HG03060 (cell line): ENCODE data around the gene PRSS2.

ENCODE experiments used
- ATAC-seq: cut with Tn5 transposase; IDR thresholded peaks from one replicate; pipeline ENCODE4 v1.9.1; 2021; ENCODE audit warnings: low read depth, moderate number of reproducible peaks; ENCODE audit not compliant: unreplicated experiment

PRSS2 gene

DNA sequence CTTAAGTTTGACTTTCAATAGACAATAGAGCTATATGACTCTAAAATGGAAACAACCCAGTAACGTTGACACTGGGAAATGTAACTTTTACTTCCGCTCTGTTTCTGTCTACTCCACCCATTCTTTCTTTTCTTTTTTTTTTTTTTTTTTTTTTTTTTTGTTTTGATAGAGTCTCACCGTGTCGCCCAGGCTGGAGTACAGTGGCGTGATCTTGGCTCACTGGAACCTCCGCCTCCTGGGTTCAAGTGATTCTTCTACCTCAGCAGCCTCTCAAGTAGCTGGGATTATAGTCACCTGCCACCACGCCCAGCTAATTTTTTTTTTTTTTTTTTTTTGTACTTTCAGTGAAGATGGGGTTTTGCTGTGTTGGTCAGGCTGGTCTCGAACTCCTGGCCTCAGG lies 13.9 kb downstream of the PRSS2 start:
- no peak for ATAC-seq

DNA sequence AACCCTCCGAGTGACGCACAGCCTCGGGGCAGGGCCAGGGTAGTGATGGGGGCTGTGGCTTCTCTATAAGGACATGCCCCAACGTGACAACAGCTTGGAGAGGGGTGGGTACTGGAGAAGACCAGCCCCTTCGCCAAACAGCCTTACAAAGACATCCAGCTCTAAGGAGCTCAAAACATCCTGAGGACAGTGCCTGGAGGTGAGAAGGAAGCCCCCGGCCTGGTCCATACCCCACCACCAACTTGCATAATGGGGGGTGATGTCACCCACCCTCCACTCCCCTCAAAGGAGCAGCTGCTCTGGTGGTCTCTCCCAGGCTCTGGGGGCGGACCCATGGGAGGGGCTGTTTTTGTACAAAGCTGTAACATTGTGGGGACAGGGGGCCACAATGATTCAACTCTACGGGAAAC lies 15.1 kb downstream of the PRSS2 start:
- no peak for ATAC-seq

DNA sequence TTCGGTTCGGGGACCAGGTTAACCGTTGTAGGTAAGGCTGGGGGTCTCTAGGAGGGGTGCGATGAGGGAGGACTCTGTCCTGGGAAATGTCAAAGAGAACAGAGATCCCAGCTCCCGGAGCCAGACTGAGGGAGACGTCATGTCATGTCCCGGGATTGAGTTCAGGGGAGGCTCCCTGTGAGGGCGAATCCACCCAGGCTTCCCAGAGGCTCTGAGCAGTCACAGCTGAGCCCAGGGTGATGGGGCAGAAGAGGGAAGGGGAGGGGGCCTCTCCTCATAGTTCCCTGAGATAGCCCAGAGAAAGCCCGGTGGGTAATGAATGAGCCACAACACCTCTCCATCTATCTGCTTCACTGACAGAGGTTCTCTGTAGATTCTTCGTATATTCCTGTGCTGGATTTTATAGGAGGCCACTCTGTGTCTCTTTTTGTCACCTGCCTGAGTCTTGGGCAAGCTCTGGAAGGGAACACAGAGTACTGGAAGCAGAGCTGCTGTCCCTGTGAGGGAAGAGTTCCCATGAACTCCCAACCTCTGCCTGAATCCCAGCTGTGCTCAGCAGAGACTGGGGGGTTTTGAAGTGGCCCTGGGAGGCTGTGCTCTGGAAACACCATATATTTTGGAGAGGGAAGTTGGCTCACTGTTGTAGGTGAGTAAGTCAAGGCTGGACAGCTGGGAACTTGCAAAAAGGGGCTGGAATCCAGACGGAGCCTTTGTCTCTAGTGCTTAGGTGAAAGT lies 16.4 kb downstream of the PRSS2 start:
- no peak for ATAC-seq

DNA sequence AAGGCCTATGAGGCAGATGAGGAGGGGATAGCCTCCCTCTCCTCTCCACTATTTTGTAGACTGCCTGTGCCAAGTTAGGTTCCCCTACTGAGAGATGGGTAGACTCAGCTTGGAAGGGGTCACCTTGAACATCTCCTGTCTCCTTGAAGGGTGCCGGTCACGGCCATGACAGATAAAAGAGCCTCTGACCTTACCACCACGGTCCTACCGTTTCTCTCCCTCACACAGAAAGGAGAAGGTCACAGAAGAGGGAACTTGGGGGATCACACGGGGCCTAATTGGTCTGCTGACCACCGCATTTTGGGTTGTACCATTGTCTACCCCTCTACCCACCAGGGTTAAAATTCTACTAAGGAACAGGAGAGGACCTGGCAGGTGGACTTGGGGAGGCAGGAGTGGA lies 17.0 kb downstream of the PRSS2 start:
- ATAC-seq = no peak

DNA sequence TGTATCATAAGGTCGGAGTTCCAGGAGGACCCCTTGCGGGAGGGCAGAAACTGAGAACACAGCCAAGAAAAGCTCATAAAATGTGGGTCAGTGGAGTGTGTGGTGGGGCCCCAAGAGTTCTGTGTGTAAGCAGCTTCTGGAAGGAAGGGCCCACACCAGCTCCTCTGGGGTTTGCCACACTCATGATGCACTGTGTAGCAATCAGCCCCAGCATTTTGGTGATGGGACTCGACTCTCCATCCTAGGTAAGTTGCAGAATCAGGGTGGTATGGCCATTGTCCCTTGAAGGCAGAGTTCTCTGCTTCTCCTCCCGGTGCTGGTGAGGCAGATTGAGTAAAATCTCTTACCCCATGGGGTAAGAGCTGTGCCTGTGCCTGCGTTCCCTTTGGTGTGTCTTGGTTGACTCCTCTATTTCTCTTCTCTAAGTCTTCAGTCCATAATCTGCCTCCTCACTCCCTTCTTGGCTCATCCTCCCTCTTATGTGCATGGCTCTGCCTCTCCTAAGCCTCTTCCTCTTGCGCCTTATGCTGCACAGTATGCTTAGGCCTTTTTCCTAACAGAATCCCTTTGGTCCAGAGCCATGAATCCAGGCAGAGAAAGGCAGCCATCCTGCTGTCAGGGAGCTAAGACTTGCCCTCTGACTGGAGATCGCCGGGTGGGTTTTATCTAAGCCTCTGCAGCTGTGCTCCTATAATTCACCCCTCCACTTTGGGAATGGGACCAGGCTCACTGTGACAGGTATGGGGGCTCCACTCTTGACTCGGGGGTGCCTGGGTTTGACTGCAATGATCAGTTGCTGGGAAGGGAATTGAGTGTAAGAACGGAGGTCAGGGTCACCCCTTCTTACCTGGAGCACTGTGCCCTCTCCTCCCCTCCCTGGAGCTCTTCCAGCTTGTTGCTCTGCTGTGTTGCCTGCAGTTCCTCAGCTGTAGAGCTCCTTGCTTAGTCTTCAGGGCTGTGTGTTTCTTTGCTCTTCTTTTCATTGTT lies 17.8 kb downstream of the PRSS2 start:
- ATAC-seq = no peak

DNA sequence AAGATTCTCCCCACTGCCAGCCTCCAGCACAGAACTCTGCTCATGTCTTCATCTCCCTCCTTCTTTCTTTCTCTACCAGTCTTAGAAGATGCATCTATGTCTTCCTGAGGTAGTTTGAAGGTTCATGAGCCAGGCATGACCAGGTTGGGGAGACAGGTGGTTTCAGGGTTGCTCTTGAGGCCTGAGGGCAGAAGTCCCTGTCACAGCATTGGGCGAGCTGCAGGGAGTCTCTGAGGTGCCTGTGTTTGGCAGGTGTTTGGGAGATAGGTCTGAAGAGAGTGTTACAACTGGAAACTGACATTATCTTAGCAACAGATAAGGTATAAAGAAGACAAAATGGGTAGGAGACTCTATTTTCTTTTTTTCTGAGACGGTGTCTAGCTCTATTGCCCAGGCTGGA lies 18.7 kb downstream of the PRSS2 start:
- no peak for ATAC-seq

DNA sequence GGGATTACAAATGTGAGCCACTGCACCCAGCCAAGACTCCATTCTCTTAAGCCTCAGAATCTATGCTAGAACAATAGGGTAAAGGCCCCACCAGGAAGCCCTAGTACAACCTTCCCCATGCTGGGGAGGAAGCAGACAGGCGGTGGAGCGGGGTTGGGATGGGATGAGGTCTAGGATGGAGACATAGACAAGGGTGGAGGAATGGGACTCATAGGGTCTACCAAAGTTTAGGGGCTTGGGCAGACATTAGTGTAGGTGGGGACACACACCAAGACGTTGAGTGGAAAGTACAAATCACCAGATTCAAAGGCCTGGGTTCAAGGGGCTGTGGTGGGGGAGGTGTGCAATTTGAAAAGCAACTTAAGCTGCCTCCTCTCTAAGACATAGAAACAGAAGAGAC lies 19.3 kb downstream of the PRSS2 start:
- no peak for ATAC-seq

DNA sequence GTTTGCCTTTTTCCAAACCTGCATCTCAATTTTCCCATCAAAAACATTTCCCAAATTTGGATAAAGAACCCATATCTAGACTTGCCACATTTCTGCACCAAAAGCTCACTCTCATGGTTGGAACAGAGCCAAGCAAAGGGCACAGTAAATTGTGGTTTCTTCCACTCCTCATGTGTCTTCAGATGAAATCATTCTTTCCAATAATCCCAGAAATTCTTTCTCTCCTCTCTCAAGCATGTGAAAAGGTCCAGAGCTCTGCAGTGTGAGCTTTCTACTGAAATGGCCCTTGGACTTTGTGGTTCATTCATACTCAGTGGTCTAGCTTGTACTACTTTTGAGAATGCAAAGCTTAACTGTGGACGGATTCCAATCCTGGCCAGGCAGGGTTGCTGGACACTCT lies 19.8 kb downstream of the PRSS2 start:
- ATAC-seq = no peak

DNA sequence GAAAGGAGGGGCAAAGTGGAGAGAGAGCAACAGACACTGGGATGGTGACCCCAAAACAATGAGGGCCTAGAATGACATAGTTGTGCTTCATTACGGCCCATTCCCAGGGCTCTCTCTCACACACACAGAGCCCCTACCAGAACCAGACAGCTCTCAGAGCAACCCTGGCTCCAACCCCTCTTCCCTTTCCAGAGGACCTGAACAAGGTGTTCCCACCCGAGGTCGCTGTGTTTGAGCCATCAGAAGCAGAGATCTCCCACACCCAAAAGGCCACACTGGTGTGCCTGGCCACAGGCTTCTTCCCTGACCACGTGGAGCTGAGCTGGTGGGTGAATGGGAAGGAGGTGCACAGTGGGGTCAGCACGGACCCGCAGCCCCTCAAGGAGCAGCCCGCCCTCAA lies 20.7 kb downstream of the PRSS2 start:
- ATAC-seq = no peak

DNA sequence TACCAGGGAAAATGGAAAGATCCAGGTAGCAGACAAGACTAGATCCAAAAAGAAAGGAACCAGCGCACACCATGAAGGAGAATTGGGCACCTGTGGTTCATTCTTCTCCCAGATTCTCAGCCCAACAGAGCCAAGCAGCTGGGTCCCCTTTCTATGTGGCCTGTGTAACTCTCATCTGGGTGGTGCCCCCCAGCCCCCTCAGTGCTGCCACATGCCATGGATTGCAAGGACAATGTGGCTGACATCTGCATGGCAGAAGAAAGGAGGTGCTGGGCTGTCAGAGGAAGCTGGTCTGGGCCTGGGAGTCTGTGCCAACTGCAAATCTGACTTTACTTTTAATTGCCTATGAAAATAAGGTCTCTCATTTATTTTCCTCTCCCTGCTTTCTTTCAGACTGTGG lies 21.4 kb downstream of the PRSS2 start:
- no peak for ATAC-seq

DNA sequence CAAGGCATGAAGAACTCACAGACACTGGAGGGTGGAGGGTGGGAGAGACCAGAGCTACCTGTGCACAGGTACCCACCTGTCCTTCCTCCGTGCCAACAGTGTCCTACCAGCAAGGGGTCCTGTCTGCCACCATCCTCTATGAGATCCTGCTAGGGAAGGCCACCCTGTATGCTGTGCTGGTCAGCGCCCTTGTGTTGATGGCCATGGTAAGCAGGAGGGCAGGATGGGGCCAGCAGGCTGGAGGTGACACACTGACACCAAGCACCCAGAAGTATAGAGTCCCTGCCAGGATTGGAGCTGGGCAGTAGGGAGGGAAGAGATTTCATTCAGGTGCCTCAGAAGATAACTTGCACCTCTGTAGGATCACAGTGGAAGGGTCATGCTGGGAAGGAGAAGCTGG lies 21.8 kb downstream of the PRSS2 start:
- no peak for ATAC-seq

DNA sequence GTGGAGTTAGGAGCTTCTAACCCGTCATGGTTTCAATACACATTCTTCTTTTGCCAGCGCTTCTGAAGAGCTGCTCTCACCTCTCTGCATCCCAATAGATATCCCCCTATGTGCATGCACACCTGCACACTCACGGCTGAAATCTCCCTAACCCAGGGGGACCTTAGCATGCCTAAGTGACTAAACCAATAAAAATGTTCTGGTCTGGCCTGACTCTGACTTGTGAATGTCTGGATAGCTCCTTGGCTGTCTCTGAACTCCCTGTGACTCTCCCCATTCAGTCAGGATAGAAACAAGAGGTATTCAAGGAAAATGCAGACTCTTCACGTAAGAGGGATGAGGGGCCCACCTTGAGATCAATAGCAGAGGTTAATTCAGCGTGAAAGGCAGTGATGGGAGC lies 22.4 kb downstream of the PRSS2 start:
- no peak for ATAC-seq

DNA sequence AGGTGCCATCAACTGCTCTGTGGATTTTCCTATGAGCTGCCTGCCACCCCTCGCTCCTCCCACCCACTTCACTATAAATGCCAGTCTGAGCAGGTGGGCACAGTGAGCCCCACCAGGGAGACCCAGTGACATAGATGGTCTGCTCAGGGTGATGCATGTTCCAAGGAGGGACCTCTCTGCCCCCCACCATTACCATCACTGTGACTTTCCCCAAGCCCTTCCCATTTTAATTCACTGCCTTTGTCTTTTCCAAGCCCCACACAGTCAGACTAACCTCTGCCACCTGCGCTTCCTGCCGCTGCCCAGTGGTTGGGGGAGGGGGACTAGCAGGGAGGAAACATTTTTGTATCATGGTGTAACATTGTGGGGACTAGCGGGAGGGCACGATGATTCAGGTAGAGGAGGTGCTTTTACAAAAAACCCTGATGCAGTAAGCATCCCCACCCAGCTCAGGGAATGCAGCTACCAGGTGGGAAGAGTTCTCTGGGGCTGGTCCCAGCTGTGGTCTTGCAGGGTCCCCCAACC lies 24.6 kb downstream of the PRSS2 start:
- ATAC-seq = no peak

DNA sequence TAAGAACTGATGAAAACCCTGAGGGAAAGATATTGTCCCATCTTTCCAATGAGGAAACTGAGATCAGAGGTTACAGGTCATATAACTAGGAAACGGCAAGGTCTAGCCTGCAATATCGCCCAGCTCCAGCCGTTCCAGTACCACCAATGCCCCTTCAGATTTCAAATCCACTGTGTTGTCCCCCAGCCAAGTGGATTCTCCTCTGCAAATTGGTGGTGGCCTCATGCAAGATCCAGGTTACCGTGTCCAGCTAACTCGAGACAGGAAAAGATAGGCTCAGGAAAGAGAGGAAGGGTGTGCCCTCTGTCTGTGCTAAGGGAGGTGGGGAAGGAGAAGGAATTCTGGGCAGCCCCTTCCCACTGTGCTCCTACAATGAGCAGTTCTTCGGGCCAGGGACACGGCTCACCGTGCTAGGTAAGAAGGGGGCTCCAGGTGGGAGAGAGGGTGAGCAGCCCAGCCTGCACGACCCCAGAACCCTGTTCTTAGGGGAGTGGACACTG lies 25.3 kb downstream of the PRSS2 start:
- no peak for ATAC-seq

DNA sequence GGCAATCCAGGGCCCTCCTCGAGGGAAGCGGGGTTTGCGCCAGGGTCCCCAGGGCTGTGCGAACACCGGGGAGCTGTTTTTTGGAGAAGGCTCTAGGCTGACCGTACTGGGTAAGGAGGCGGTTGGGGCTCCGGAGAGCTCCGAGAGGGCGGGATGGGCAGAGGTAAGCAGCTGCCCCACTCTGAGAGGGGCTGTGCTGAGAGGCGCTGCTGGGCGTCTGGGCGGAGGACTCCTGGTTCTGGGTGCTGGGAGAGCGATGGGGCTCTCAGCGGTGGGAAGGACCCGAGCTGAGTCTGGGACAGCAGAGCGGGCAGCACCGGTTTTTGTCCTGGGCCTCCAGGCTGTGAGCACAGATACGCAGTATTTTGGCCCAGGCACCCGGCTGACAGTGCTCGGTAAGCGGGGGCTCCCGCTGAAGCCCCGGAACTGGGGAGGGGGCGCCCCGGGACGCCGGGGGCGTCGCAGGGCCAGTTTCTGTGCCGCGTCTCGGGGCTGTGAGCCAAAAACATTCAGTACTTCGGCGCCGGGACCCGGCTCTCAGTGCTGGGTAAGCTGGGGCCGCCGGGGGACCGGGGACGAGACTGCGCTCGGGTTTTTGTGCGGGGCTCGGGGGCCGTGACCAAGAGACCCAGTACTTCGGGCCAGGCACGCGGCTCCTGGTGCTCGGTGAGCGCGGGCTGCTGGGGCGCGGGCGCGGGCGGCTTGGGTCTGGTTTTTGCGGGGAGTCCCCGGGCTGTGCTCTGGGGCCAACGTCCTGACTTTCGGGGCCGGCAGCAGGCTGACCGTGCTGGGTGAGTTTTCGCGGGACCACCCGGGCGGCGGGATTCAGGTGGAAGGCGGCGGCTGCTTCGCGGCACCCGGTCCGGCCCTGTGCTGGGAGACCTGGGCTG lies 26.0 kb downstream of the PRSS2 start:
- no peak for ATAC-seq

DNA sequence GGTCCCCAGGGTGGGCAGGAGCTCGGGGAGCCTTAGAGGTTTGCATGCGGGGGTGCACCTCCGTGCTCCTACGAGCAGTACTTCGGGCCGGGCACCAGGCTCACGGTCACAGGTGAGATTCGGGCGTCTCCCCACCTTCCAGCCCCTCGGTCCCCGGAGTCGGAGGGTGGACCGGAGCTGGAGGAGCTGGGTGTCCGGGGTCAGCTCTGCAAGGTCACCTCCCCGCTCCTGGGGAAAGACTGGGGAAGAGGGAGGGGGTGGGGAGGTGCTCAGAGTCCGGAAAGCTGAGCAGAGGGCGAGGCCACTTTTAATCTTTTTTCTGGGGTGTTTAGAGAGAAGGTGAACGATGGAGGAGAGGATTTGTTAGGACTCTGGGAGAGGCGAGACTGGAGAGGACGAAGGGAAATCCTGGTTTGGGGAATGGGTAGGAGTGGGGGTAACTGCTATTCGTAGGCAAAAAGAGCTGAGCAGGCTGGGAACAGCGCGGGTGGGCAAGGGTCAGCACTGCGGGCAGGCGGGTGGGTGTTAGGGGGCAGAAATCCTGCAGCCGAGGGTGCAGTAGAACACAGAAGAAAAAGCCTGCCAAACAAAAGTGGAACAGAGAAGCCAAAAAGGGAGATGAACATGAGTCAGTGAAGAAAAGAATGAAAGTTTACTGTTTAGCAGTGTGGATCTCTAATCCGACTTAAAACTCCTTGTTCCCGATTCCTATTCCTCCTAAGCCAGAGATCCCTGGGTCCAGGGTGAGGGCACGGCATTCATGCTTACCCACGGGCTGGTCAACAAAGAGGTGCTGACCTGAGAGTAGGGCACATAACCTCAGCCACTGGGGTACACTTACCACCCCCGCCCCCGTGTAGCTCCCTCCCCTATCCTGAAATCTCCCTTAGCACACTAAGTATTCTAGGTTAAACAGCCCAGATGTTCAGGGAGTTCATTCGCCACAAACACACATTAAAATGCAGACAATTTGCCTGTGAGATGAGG lies 26.9 kb downstream of the PRSS2 start:
- ATAC-seq = no peak

DNA sequence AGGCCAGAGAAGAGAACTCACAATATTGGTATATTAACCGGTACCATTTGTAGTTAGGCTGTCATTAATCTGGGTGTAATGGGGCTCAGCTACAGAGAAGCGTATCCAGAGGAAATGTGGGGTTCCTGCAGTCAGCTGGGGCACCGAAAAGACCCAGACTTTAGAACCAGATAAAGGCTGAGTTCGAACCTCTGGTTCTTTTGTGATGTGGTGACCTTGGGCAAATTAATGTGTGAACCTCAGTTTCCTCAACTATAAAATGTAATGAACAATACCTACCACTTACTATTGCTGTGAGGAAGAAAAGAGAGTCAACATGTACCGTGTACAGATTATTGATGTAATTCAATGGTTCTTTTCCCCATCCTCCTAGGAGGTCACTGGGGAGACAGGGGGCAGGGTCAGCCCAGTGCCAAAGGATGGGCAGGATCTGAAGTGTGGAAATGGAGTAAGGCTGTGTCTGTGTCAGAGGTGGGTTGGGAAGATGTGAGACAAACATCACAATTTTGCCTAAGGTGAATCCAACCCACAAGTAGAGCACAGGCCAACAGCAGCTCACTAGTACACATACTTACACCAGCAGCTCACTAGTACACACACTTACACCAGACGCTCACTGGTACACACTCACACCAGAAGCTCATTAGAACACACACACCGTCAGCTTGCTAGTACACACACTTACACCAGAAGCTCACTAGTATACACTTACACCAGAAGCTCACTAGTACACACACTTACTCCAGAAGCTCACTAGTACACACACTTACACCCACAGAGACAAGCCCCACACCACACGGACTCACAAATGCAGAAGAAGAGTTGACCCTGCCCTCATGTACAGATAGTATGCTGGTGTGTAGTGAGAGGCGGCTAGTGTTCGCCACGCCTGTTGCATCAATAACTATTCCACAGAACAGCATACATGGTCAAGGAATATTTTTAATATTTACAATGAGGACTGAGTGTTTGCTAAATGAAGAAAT lies 28.0 kb downstream of the PRSS2 start:
- no peak for ATAC-seq

DNA sequence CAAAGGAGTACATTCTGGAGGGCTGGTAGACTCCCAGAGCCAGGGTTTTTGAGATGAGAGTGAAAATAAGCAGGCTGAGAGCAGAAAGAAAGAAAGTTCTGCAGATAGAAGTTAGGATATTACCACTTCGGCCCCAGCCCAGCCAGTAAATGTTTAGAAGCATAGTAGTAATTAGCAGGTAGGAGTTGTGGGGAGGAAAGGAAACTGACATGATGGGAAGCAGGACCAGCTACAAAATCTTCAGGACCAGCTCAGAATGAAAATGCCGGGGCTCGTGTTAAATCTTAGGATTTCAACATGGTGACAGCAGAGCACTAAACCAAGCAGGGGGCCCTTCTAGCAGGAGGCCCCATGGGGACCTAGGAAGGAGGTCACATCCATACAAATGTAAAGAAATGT lies 28.7 kb downstream of the PRSS2 start:
- ATAC-seq = no peak
